Glutamatergic neuron (in vitro differentiated cells): ENCODE data around the gene PRKAG2. TPM values are rescaled to one million over a fixed set of nuclear protein-coding genes. Genes with fewer than 3 reads are reported as not detected.

Source experiments
- DNase-seq: peaks from one replicate; pipeline ENCODE4 v3.0.0; 2022
- H3K27ac Mint-ChIP-seq: one replicate; pipeline ENCODE4 v1.8.0; 2020; ENCODE audit warnings: mild to moderate bottlenecking, mixed read lengths, inconsistent platforms; ENCODE audit not compliant: unreplicated experiment
- H3K27me3 Mint-ChIP-seq: one replicate; pipeline ENCODE4 v1.8.0; 2020; ENCODE audit warnings: mild to moderate bottlenecking, moderate library complexity, mixed read lengths, inconsistent platforms; ENCODE audit not compliant: unreplicated experiment
- H3K36me3 Mint-ChIP-seq: one replicate; pipeline ENCODE4 v1.8.0; 2020; ENCODE audit warnings: mild to moderate bottlenecking, mixed read lengths, inconsistent platforms; ENCODE audit not compliant: unreplicated experiment
- H3K4me1 Mint-ChIP-seq: one replicate; pipeline ENCODE4 v1.8.0; 2020; ENCODE audit warnings: mild to moderate bottlenecking, low read depth, mixed read lengths, inconsistent platforms; ENCODE audit not compliant: unreplicated experiment
- H3K4me3 Mint-ChIP-seq: one replicate; pipeline ENCODE4 v1.8.0; 2020; ENCODE audit warnings: mild to moderate bottlenecking, mixed read lengths, inconsistent platforms; ENCODE audit not compliant: unreplicated experiment
- H3K9me3 Mint-ChIP-seq: one replicate; pipeline ENCODE4 v1.8.0; 2020; ENCODE audit warnings: mild to moderate bottlenecking, moderate library complexity, mixed read lengths, inconsistent platforms; ENCODE audit not compliant: unreplicated experiment
- CTCF ChIP-seq: fragments of 200-600 bp; sonication (generic); IDR thresholded peaks from one replicate; pipeline ENCODE4 v1.5.0; 2021; ENCODE audit not compliant: partially characterized antibody, unreplicated experiment
- total RNA-seq: library from RNA; stranded (reverse); fragmentation: NEBNext Ultra II Directional; extraction: Animal tissue kit (Norgen Biotek cat#: 25700); gene quantifications from one replicate; pipeline ENCODE4 v1.2.1, GENCODE V29; 2021; ENCODE audit not compliant: unreplicated experiment

The PRKAG2 gene
- total RNA-seq, 1 donor from 2014 or later, result 24.7 TPM

GRCh38 chr7:151709141-151710038, 167.5 kb downstream of the PRKAG2 start:
- H3K36me3 Mint-ChIP-seq, result no peaks in the 10 kb centered on the region
- no peak overlapping the region for H3K4me3 Mint-ChIP-seq
- no peak overlapping the region for H3K27ac Mint-ChIP-seq
- peaks cover 14% of the 10 kb centered on the region for H3K9me3 Mint-ChIP-seq
- H3K4me1 Mint-ChIP-seq, result peaks cover 19% of the 10 kb centered on the region
- no peak for DNase-seq
- H3K27me3 Mint-ChIP-seq, result peaks cover 8% of the 10 kb centered on the region
- TF ChIP-seq CTCF, result no peak

DNA sequence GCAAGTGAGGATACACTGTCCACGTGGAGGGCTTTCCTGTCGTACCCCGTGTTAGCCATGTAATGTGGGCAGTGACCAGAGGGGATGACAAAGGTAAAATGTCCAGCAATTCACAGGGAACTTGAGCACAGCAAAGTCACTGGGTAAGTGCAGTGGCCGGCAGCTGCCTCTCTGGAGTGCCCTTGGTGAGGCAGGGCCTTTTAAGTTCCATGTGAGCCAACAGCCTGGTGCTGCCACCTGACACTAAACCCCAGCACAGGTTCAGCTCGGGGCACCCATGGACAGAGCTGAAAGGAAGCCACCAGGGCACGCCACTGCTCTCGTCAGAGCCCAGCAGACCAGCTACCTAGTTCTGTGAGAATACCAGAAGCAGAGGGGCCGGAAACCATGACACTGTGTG, 168.3 kb downstream of the PRKAG2 start:
- H3K4me1 Mint-ChIP-seq, result peaks cover 21% of the 10 kb centered on the region
- H3K36me3 Mint-ChIP-seq, result no peaks in the 10 kb centered on the region
- H3K4me3 Mint-ChIP-seq, result no peak overlapping the region
- TF ChIP-seq CTCF, result no peak
- H3K27ac Mint-ChIP-seq, result no peak overlapping the region
- no peak for DNase-seq
- peaks cover 12% of the 10 kb centered on the region for H3K27me3 Mint-ChIP-seq
- peaks cover 13% of the 10 kb centered on the region for H3K9me3 Mint-ChIP-seq

DNA sequence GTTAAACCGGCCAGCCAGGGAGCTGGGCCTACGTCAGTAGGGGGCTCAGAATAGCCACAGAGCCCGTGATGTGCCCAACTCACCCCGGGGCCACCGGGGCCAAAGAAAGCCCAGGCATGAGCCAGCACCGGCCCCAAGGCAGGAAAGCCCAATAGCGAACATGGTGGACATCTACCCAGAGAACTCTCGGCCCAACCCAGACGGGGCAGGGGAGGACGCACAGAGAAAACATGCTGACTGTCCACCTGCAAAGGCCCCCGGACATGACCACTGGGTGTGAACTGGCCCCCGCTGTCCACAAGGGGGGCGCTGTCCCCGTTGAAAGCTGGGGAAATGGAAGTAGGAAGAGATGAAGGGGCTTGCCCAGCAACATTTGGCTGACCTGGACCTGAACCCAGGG, 169.2 kb downstream of the PRKAG2 start:
- peaks cover 21% of the 10 kb centered on the region for H3K4me1 Mint-ChIP-seq
- no peaks in the 10 kb centered on the region for H3K36me3 Mint-ChIP-seq
- H3K9me3 Mint-ChIP-seq, result peaks cover 13% of the 10 kb centered on the region
- peaks cover 12% of the 10 kb centered on the region for H3K27me3 Mint-ChIP-seq
- DNase-seq, result no peak
- H3K27ac Mint-ChIP-seq, result no peak overlapping the region
- no peak overlapping the region for H3K4me3 Mint-ChIP-seq
- TF ChIP-seq CTCF, result no peak

- no peak for DNase-seq
- TF ChIP-seq CTCF, result no peak
- peaks cover 12% of the 10 kb centered on the region for H3K27me3 Mint-ChIP-seq
- H3K27ac Mint-ChIP-seq, result no peak overlapping the region
- no peaks in the 10 kb centered on the region for H3K36me3 Mint-ChIP-seq
- H3K4me3 Mint-ChIP-seq, result no peak overlapping the region
- peaks cover 13% of the 10 kb centered on the region for H3K9me3 Mint-ChIP-seq
- peaks cover 21% of the 10 kb centered on the region for H3K4me1 Mint-ChIP-seq
These were observed 169.8 kb downstream of the PRKAG2 start for GRCh38 chr7:151707105-151707469.

DNA sequence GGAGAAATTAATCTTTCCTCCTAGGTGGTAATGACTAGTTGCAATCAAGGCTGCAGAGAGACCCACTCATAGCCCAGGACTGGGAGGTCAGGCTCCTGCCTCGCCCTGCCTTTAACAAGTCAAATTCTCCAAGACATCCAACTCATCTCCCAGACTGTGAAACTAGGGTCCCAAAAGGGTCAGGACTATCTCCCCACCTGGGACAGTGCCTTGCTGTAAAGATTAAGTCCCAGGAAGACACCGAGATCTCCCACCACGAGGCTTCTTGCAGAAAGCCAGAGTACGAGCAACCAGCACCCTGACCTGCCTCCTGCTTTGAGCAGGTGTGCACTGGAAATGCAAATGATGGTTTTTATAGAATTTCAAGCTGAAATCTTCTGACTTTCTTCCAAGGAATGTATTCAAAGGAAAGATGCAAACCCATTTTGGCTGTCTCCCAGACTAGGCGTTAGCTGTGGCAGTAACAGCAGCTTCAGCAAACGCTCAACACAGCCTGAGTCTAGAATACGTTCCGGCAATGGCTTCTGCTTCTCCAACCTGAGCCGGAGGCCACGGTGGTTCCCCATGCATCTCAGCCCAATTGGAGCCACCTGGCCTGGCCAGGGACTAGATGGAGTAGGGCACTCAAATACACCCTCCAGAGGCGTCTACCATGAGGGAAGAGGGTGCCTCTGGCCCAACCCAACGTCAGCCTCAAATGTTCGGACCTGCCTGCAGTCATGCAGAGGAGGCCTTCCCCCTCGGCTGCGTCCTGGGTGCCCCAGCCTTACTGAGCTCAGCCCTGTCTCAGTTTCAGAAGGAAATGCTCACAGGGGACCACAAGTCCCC, 170.4 kb downstream of the PRKAG2 start:
- H3K27me3 Mint-ChIP-seq, result peaks cover 12% of the 10 kb centered on the region
- H3K27ac Mint-ChIP-seq, result no peak overlapping the region
- H3K9me3 Mint-ChIP-seq, result peaks cover 13% of the 10 kb centered on the region
- DNase-seq, result no peak
- H3K4me3 Mint-ChIP-seq, result no peak overlapping the region
- H3K4me1 Mint-ChIP-seq, result peaks cover 21% of the 10 kb centered on the region
- no peaks in the 10 kb centered on the region for H3K36me3 Mint-ChIP-seq
- TF ChIP-seq CTCF, result no peak
